ENCODE measurements around the gene LLGL2.

DNA sequence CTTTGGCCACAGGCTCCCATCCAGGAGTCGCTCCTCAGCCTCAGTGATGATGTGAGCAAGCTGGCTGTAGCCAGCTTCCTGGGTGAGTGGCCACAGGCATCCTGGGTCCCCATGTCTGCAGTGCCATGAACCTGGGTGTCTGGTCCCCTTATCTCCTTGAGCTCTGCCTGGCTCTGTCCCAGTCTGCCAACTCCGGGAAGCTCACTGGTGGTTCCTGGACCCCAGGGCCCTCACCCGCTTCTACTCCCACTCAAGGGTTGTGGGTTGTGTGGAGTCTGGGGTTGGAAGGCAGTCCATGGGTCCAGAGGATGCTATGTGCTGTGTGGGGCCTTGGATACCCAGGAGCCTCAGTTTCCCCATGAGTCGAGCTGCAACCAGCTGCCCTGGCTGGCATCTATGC lies 96.0 kb downstream of the LLGL2 start:
- TF ChIP-seq, protein P1, sequence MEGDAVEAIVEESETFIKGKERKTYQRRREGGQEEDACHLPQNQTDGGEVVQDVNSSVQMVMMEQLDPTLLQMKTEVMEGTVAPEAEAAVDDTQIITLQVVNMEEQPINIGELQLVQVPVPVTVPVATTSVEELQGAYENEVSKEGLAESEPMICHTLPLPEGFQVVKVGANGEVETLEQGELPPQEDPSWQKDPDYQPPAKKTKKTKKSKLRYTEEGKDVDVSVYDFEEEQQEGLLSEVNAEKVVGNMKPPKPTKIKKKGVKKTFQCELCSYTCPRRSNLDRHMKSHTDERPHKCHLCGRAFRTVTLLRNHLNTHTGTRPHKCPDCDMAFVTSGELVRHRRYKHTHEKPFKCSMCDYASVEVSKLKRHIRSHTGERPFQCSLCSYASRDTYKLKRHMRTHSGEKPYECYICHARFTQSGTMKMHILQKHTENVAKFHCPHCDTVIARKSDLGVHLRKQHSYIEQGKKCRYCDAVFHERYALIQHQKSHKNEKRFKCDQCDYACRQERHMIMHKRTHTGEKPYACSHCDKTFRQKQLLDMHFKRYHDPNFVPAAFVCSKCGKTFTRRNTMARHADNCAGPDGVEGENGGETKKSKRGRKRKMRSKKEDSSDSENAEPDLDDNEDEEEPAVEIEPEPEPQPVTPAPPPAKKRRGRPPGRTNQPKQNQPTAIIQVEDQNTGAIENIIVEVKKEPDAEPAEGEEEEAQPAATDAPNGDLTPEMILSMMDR (conservative IDR thresholded peaks at IDR 0.05 in 1 of 2, IDR thresholded peaks at IDR 0.05 in 1 of 2; ENCODE audit: extremely low read depth in 1 of 2, insufficient read depth in 1 of 2, low read depth in 1 of 2, low read length in 2 of 2) = no peak
- no peak for TF ChIP-seq EZH2 (IDR thresholded peaks at IDR 0.05; ENCODE audit: borderline replicate concordance, low read length)
